Endothelial cell of umbilical vein (primary cell): ENCODE results near the gene ANKDD1B. TPM values are rescaled to one million over a fixed set of nuclear protein-coding genes. Genes with fewer than 3 reads are reported as not detected.
A peak's percentile ranks its signal among the peaks of the same experiment; 100 is the strongest.
"Not testable (repeated sequence)": the region's sequence is repeated elsewhere in the genome, so short reads cannot be mapped to it uniquely, and the experiment has no call there.

Experiments used
- BruUV-seq: library from RNA; stranded (reverse); fragments of 400-500 nt; replicated peaks from 2 replicates; lab custom pipeline; 2021; lab: Mats Ljungman, UMichigan
- CTCF ChIA-PET: fragments of 300-600, 350-600 bp; sonication (Branson Sonifier 250); formaldehyde crosslinking; loops from one replicate; lab custom pipeline; 2021; ENCODE audit warnings: antibody characterized with exemption, inconsistent platforms; lab: Charles Lee
- POLR2A ChIA-PET: fragments of 300-600, 350-600 bp; sonication (Branson Sonifier 250); formaldehyde crosslinking; loops from one replicate; lab custom pipeline; 2021; ENCODE audit warnings: antibody characterized with exemption, inconsistent platforms; lab: Charles Lee
- DNase-seq: peaks from one replicate; pipeline ENCODE4 v3.0.0-alpha.2; 2011; ENCODE audit warnings: low read depth, low spot score
- FAIRE-seq: peaks from 2 replicates; lab custom pipeline; 2011; peaks lifted over from hg19 to GRCh38; lab: Jason Lieb, UNC
- H2AFZ ChIP-seq: 2 replicates; pipeline ENCODE4 v1.6.0; 2012; ENCODE audit warnings: low read depth, low read length, control low read depth, inconsistent platforms
- H3K27ac ChIP-seq: 2 replicates; pipeline ENCODE4 v1.5.1; 2011; ENCODE audit warnings: low read depth, mild to moderate bottlenecking, control low read depth, low read length, moderate library complexity; ENCODE audit not compliant: insufficient read depth
- H3K27me3 ChIP-seq, 2 experiments: 2 replicates each; pipeline versions ENCODE4 v1.6.0 to v1.6.1; 2011; ENCODE audit warnings: low read length in 2 of 2, mixed read lengths in 1 of 2; ENCODE audit not compliant: control insufficient read depth in 2 of 2, insufficient read depth in 2 of 2
- H3K36me3 ChIP-seq, 2 experiments: 2 replicates in 1 of 2; 3 replicates in 1 of 2; pipeline ENCODE4 v1.5.1; 2011; ENCODE audit warnings: low read length in 2 of 2, mild to moderate bottlenecking in 1 of 2, moderate library complexity in 1 of 2; ENCODE audit not compliant: control insufficient read depth in 2 of 2, insufficient read depth in 2 of 2; ENCODE audit errors: extremely low read depth in 1 of 2
- H3K4me1 ChIP-seq: 3 replicates; pipeline ENCODE4 v1.5.1; 2011; ENCODE audit warnings: mild to moderate bottlenecking, low read length; ENCODE audit not compliant: control insufficient read depth, insufficient read depth; ENCODE audit errors: extremely low read depth
- H3K4me2 ChIP-seq: 2 replicates; pipeline ENCODE4 v1.6.1; 2011; ENCODE audit warnings: low read length, control low read depth, mixed read lengths; ENCODE audit not compliant: insufficient read depth
- H3K4me3 ChIP-seq, 3 experiments: fragments of 200-600 bp in 1 of 3; sonication (generic), shearing (Covaris generic) in 1 of 3; replicated peaks in 1 of 3; 2 replicates each; pipeline ENCODE4 v1.5.1; 2011 to 2016; ENCODE audit warnings: control low read depth in 3 of 3, low read length in 3 of 3, mild to moderate bottlenecking in 2 of 3, inconsistent platforms in 1 of 3, low read depth in 1 of 3, moderate library complexity in 1 of 3; ENCODE audit not compliant: insufficient read depth in 1 of 3
- H3K79me2 ChIP-seq: 2 replicates; pipeline ENCODE4 v1.6.0; 2012; ENCODE audit warnings: low read length, inconsistent platforms; ENCODE audit not compliant: control insufficient read depth, insufficient read depth
- H3K9ac ChIP-seq: replicated peaks from 2 replicates; pipeline ENCODE3; 2011; ENCODE audit warnings: low read length, control low read depth; ENCODE audit not compliant: insufficient read depth; ENCODE audit errors: extremely low read depth
- H3K9me1 ChIP-seq: replicated peaks from 3 replicates; pipeline ENCODE4 v1.6.0; 2011; ENCODE audit warnings: mild to moderate bottlenecking, low read length; ENCODE audit not compliant: control insufficient read depth, insufficient read depth; ENCODE audit errors: extremely low read depth
- H3K9me3 ChIP-seq: replicated peaks from 2 replicates; pipeline ENCODE4 v1.5.1; 2012; ENCODE audit warnings: low read length, inconsistent platforms; ENCODE audit not compliant: control insufficient read depth, insufficient read depth
- H4K20me1 ChIP-seq: replicated peaks from 2 replicates; pipeline ENCODE3; 2011; ENCODE audit warnings: mild to moderate bottlenecking, low read length; ENCODE audit not compliant: control insufficient read depth, insufficient read depth; ENCODE audit errors: extremely low read depth
- CTCF ChIP-seq, 2 donors: IDR thresholded peaks; 1 replicate in 1 of 2; 2 replicates in 1 of 2; pipeline ENCODE4 v1.5.1; 2011; ENCODE audit warnings: low read length in 2 of 2, mild to moderate bottlenecking in 2 of 2, moderate library complexity in 2 of 2, control low read depth in 1 of 2, inconsistent platforms in 1 of 2, low read depth in 1 of 2; ENCODE audit not compliant: insufficient read depth in 1 of 2; ENCODE audit errors: extremely low read depth in 1 of 2
- EZH2 ChIP-seq: IDR thresholded peaks from 2 replicates; pipeline ENCODE4 v1.6.1; 2012; ENCODE audit warnings: borderline replicate concordance, low read depth, mild to moderate bottlenecking, moderate library complexity, low read length, inconsistent platforms; ENCODE audit not compliant: severe bottlenecking
- FOS ChIP-seq: IDR thresholded peaks from 2 replicates; pipeline ENCODE4 v1.6.1; 2011; ENCODE audit warnings: mild to moderate bottlenecking, low read length, moderate library complexity, borderline replicate concordance; ENCODE audit not compliant: insufficient read depth
- GATA2 ChIP-seq: IDR thresholded peaks from 2 replicates; pipeline ENCODE4 v1.7.0; 2011; ENCODE audit warnings: low read depth, mild to moderate bottlenecking, moderate library complexity, mixed read lengths, low read length; ENCODE audit not compliant: insufficient read length, insufficient read depth
- JUN ChIP-seq: IDR thresholded peaks from 2 replicates; pipeline ENCODE4 v1.6.1; 2011; ENCODE audit warnings: borderline replicate concordance, low read depth; ENCODE audit not compliant: insufficient read length, insufficient read depth
- MYC ChIP-seq: IDR thresholded peaks from one replicate; pipeline ENCODE4 v1.6.1; 2011; ENCODE audit warnings: mild to moderate bottlenecking, low read depth, low read length
- POLR2A ChIP-seq: IDR thresholded peaks from 2 replicates; pipeline ENCODE4 v1.6.1; 2012; ENCODE audit warnings: low read depth, mild to moderate bottlenecking, control low read depth, low read length
- POLR2AphosphoS5 ChIP-seq: IDR thresholded peaks from 2 replicates; pipeline ENCODE4 v1.6.1; 2012; ENCODE audit warnings: low read depth, mild to moderate bottlenecking, control low read depth, low read length, moderate library complexity; ENCODE audit not compliant: insufficient read depth
- dilution Hi-C: fragments of 300-500 bp; cut with MboI; formaldehyde crosslinking; loops from one replicate; pipeline ENCODE4 v1.15.0; 2019; ENCODE audit warnings: low sequenced_read_pairs; ENCODE audit not compliant: extremely low pct_ligation_motif_present
- intact Hi-C: fragments of 100-400 bp; cut with micrococcal nuclease; formaldehyde crosslinking; loops from one replicate; pipeline ENCODE4 v1.10.0; 2022
- polyA plus RNA-seq, 4 experiments: library from polyadenylated mRNA; depleted of rRNA in 3 of 4; stranded (reverse) in 3 of 4; unstranded in 1 of 4; fragments of >200 nt; gene quantifications; 2 replicates each; pipeline versions ENCODE4 v1.2.1 to v1.2.3, GENCODE V29; 2011 to 2012; ENCODE audit warnings: missing spikeins in 1 of 4
- total RNA-seq: library from RNA; stranded (reverse); gene quantifications from 2 replicates; pipeline ENCODE4 v1.2.3, GENCODE V29; 2021
- TF ChIP-seq, protein P1 (sequence below): IDR thresholded peaks from 2 replicates; pipeline ENCODE4 v1.6.1; 2011; ENCODE audit not compliant: insufficient read depth, insufficient read length

ANKDD1B gene
- total and polyA plus RNA-seq, 2 donors (not counting 3 experiments of a cell fraction or from before 2014, with no cell fraction given): 0.15 to 0.71 TPM

- H3K79me2 ChIP-seq: no peaks in the 10 kb centered on the region
- ChIA-PET CTCF (no interaction called here), POLR2A (no interaction called here)
- no peak for DNase-seq
- H3K4me1 ChIP-seq: peaks cover 11% of the 10 kb centered on the region
- no peak for FAIRE-seq
- H3K27me3 ChIP-seq: no peaks in the 10 kb centered on the region
- dilution Hi-C loops: no loop called here
- no peaks in the 10 kb centered on the region for H3K36me3 ChIP-seq
- no peak overlapping the region for H3K4me3 ChIP-seq
- intact Hi-C loops: loop anchor here (2.0 kb wide), 1 partner anchor 59 kb away; no protein-coding TSS in a partner anchor
- H3K4me2 ChIP-seq: no peak overlapping the region
- H4K20me1 ChIP-seq: no peaks in the 10 kb centered on the region
- no peak overlapping the region for H3K27ac ChIP-seq
- no peak for TF ChIP-seq JUN
- TF ChIP-seq MYC: no peak
- no peak for TF ChIP-seq GATA2
- TF ChIP-seq CTCF (IDR thresholded peaks at IDR 0.05; ENCODE audit: extremely low read depth in 1 of 2, insufficient read depth in 1 of 2, low read depth in 1 of 2, low read length in 2 of 2): no peak
- TF ChIP-seq POLR2A: no peak
- TF ChIP-seq EZH2: no peak
- no peak for TF ChIP-seq FOS
- no peak for TF ChIP-seq POLR2AphosphoS5
- TF ChIP-seq, protein P1, sequence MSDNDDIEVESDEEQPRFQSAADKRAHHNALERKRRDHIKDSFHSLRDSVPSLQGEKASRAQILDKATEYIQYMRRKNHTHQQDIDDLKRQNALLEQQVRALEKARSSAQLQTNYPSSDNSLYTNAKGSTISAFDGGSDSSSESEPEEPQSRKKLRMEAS: no peak
- H3K9ac ChIP-seq: no peak overlapping the region
- no peaks in the 10 kb centered on the region for H3K9me1 ChIP-seq
- no TSS peak for BruUV-seq
- no peak overlapping the region for H2AFZ ChIP-seq
- H3K9me3 ChIP-seq: no peaks in the 10 kb centered on the region
Observed at GRCh38 chr5:75610201-75610600, 1.1 kb upstream of the ANKDD1B start.

DNA sequence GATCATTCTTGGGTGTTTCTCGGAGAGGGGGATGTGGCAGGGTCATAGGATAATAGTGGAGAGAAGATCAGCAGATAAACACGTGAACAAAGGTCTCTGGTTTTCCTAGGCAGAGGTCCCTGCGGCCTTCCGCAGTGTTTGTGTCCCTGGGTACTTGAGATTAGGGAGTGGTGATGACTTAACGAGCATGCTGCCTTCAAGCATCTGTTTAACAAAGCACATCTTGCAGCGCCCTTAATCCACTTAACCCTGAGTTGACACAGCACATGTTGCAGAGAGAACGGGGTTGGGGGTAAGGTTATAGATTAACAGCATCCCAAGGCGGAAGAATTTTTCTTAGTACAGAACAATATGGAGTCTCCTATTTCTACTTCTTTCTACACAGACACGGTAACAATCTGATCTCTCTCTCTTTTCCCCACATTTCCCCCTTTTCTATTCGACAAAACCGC, 368 bp upstream of the ANKDD1B start:
- FAIRE-seq: peak; percentile 70
- H3K36me3 ChIP-seq, POLR2A ChIA-PET, H3K27me3 ChIP-seq, BruUV-seq, H3K27ac ChIP-seq, H3K9me1 ChIP-seq, H4K20me1 ChIP-seq, H3K9me3 ChIP-seq, DNase-seq, dilution Hi-C loops, CTCF ChIA-PET, H3K79me2 ChIP-seq: not testable (repeated sequence)
- Histone ChIP-seq H3K4me3 (peak overlapping the region; percentile 53 to 83 (median 70)), H2AFZ (peak overlapping the region; percentile 98), H3K9ac (peak overlapping the region; percentile 59), H3K4me1 (peaks cover 11% of the 10 kb centered on the region), H3K4me2 (peak overlapping the region; percentile 93)
- intact Hi-C loops: loop anchor here (2.0 kb wide), 1 partner anchor 58 kb away; no protein-coding TSS in a partner anchor
